GM12873 (cell line): Measurements from ENCODE around the gene PUS10.

ENCODE experiments used
- TF ChIP-seq, protein P1 (sequence below): IDR thresholded peaks from 2 replicates; pipeline ENCODE4 v1.5.1; 2012; ENCODE audit warnings: low read depth, mild to moderate bottlenecking, moderate library complexity, low read length, control low read depth; ENCODE audit not compliant: insufficient read depth; ENCODE audit errors: missing control alignments

PUS10 gene

DNA sequence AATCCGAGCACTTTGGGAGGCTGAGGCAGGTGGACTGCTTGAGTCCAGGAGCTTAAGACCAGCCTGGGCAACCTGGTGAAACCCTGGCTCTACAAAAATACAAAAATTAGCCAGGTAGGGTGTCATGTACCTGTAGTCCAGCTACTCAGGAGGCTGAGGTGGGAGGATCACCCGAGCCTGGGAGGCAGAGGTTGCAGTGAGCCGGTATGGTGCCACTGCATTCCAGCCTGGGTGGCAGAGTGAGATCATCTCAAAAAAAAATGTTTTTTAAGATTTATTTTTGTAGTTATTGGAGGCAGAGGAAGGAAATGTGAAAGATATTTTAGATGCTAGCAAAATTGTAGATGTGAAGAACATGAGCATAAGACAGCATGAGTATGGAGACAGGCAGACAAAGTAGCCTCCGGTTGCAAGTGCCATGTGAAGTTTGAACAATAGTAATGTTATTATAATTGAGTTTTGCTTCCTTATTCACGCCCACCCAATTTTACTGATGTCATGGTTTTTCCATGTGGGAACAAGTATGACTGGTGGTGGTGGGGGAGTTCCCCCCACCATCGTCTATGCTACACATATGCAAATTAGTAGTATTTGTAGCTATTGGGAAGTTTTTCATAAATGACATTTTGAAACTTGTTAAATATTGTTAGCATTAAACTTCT lies 118.7 kb downstream of the PUS10 start:
- TF ChIP-seq, protein P1, sequence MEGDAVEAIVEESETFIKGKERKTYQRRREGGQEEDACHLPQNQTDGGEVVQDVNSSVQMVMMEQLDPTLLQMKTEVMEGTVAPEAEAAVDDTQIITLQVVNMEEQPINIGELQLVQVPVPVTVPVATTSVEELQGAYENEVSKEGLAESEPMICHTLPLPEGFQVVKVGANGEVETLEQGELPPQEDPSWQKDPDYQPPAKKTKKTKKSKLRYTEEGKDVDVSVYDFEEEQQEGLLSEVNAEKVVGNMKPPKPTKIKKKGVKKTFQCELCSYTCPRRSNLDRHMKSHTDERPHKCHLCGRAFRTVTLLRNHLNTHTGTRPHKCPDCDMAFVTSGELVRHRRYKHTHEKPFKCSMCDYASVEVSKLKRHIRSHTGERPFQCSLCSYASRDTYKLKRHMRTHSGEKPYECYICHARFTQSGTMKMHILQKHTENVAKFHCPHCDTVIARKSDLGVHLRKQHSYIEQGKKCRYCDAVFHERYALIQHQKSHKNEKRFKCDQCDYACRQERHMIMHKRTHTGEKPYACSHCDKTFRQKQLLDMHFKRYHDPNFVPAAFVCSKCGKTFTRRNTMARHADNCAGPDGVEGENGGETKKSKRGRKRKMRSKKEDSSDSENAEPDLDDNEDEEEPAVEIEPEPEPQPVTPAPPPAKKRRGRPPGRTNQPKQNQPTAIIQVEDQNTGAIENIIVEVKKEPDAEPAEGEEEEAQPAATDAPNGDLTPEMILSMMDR = no peak

DNA sequence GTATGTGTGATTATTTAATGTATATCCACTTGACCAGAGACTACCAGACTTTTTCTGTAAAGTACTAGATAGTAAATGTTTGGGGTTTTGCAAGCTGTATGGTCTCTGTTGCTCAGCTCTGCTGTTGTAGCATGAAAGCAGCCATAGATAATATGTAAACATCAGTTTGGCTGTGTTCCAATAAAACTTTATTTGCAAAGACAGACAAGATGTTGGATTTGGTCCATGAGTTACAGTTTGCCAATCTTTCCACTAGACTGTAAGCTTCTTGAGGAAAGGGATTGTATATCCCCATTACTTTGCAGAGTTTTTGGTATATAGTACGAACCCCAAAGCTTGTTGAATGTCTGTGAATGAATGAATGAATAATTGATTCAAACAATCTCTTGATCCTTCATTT lies 119.5 kb downstream of the PUS10 start:
- TF ChIP-seq, protein P1 = no peak
